ENCODE measurements around the gene TRAF1. TPM values are rescaled to one million over a fixed set of nuclear protein-coding genes. Genes with fewer than 3 reads are reported as not detected.

TRAF1 gene
- total RNA-seq, 1 experiment from 2014 or later: 18.8 TPM

DNA sequence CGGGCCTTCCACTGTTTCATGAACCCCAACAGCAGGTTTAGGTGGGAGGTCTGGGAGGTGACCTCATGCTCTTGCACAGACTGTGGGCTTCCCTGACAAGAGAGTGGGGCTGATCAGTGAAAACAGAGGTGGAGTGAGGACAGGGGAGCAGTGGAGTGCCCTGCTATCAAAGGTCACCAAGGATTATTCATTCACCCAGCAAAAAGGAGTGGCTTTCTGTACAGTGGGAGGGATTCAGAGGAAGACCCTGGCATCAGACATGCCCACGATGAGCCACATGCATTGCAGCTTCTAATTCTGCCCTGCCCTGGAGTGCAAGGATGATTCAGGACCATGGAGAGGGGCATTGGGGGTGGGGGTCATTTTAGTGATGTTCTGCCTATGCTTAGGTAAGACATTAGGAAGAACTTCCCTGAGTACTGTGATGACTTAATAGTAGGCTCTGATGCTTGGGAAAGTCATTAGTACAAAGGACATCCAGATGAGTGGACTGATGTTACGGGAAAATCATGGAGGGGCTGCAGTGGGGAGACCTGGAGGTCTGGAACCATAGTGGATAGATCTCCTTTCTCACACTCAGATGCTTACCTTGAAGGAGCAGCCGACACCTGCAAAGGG is 12.8 kb downstream of the TRAF1 start:
- Histone ChIP-seq H3K36me3 (ENCODE audit: insufficient read depth, low read length) (peaks cover 43% of the 10 kb centered on the region), H3K27me3 (ENCODE audit: low read length) (no peaks in the 10 kb centered on the region), H3K9ac (ENCODE audit: low read length) (no peak overlapping the region), H2AFZ (ENCODE audit: low read length) (no peak overlapping the region), H3K4me1 (ENCODE audit: low read length) (peaks cover 11% of the 10 kb centered on the region), H3K9me3 (ENCODE audit: low read length) (no peaks in the 10 kb centered on the region), H3K4me3 (ENCODE audit: low read length) (no peak overlapping the region), H3K79me2 (ENCODE audit: low read length) (no peaks in the 10 kb centered on the region), H3K27ac (ENCODE audit: low read length) (no peak overlapping the region), H3K4me2 (ENCODE audit: low read depth, low read length, poor library complexity, severe bottlenecking) (no peak overlapping the region), H4K20me1 (ENCODE audit: insufficient read depth, low read depth, low read length) (no peaks in the 10 kb centered on the region), H3K9me2 (replicated peaks; ENCODE audit: insufficient read depth, low read length) (no peaks in the 10 kb centered on the region)
- DNase-seq: peak; percentile 68

DNA sequence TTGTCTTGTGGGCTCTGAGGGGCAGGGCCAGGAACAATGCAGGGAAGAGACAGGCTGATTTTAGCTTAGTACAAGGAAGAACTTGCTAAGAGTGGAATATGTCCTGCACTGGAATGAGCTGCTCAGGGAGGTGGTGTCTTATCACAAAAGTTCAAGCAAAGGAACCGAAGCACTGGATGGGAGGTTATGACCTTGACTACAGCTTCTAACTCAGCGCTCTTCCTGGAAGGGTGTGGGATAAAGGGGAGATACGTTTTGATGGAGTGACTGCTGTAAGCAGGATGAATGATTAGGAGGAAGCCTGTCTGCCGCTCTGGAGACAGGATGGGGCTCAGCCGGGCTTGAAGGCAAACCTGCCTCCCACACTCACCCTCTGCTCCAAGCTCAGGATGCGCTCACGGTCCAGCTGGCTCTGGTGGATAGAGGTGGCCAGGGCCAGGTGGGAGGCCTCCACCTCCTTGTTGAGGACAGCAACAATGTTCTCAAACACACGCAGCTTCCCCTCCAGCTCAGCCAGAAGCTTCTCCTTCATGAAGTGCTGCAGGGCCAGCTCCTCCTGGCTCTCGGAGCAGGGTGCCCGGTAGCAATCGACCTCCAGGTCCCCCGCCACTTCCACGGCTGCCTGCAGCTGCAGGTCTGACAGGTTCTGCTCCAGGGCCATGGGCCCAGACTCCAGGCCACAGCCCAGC is 13.5 kb downstream of the TRAF1 start:
- Histone ChIP-seq H3K9ac (ENCODE audit: low read length) (no peak overlapping the region), H3K4me2 (ENCODE audit: low read depth, low read length, poor library complexity, severe bottlenecking) (no peak overlapping the region), H4K20me1 (ENCODE audit: insufficient read depth, low read depth, low read length) (no peaks in the 10 kb centered on the region), H3K27me3 (ENCODE audit: low read length) (no peaks in the 10 kb centered on the region), H3K79me2 (ENCODE audit: low read length) (no peaks in the 10 kb centered on the region), H3K4me1 (ENCODE audit: low read length) (peaks cover 11% of the 10 kb centered on the region), H3K9me3 (ENCODE audit: low read length) (no peaks in the 10 kb centered on the region), H3K27ac (ENCODE audit: low read length) (no peak overlapping the region), H2AFZ (ENCODE audit: low read length) (no peak overlapping the region), H3K9me2 (replicated peaks; ENCODE audit: insufficient read depth, low read length) (no peaks in the 10 kb centered on the region), H3K4me3 (ENCODE audit: low read length) (no peak overlapping the region), H3K36me3 (ENCODE audit: insufficient read depth, low read length) (peaks cover 43% of the 10 kb centered on the region)
- no peak for DNase-seq

DNA sequence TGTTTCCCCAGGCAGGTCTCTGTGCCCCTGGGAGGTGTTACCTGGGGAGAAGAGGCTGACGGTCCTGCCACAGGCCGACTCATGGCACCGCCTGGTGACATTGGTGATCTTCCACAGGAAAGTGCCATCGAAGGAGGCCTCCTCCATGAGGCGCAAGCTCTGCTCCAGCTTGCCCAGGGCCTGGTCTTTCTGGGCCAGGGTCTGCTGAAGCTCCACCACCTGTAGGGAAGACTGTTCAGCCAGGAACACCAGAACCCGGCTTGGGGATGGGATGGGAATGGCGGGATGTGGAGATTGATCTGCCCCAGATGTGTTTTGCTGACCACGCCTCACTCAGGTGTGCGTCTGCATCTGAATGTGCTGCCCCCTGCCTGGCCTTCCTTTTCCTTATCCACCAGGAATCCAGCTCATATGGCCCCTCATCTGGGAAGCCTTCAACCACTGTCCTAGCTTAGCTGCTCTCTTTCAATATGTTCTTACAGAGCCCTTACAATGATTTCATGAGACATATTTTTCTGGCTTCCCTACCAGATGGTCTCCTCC is 15.2 kb downstream of the TRAF1 start:
- H2AFZ ChIP-seq (ENCODE audit: low read length): no peak overlapping the region
- DNase-seq: no peak
- no peaks in the 10 kb centered on the region for H3K27me3 ChIP-seq (ENCODE audit: low read length)
- no peak overlapping the region for H3K27ac ChIP-seq (ENCODE audit: low read length)
- no peaks in the 10 kb centered on the region for H3K9me2 ChIP-seq (replicated peaks; ENCODE audit: insufficient read depth, low read length)
- H3K9ac ChIP-seq (ENCODE audit: low read length): no peak overlapping the region
- H3K4me2 ChIP-seq (ENCODE audit: low read depth, low read length, poor library complexity, severe bottlenecking): no peak overlapping the region
- H3K9me3 ChIP-seq (ENCODE audit: low read length): no peaks in the 10 kb centered on the region
- H3K36me3 ChIP-seq (ENCODE audit: insufficient read depth, low read length): peaks cover 34% of the 10 kb centered on the region
- H3K4me1 ChIP-seq (ENCODE audit: low read length): peaks cover 5% of the 10 kb centered on the region
- H3K4me3 ChIP-seq (ENCODE audit: low read length): no peak overlapping the region
- H4K20me1 ChIP-seq (ENCODE audit: insufficient read depth, low read depth, low read length): no peaks in the 10 kb centered on the region
- no peaks in the 10 kb centered on the region for H3K79me2 ChIP-seq (ENCODE audit: low read length)

DNA sequence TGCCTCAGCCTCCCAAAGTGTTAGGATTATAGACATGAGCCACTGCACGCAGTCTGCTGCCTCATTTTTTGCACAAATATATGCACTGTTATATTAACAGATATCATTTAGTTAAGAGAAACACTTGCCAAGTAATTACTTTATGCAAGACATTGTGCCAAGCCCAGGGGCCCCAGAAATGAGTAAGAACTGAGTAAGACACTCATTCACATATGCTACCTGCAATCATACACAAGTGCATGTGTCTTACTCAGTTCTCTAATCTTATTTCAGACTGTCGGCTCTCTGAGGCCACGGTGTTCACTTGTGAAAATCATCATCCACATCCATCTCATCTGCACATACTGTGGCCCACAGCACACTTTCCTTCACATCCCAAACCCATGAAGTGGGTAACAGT is 16.0 kb downstream of the TRAF1 start:
- Histone ChIP-seq H3K9me3 (ENCODE audit: low read length) (no peaks in the 10 kb centered on the region), H3K4me2 (ENCODE audit: low read depth, low read length, poor library complexity, severe bottlenecking) (no peak overlapping the region), H3K27me3 (ENCODE audit: low read length) (no peaks in the 10 kb centered on the region), H3K36me3 (ENCODE audit: insufficient read depth, low read length) (peaks cover 34% of the 10 kb centered on the region), H3K79me2 (ENCODE audit: low read length) (no peaks in the 10 kb centered on the region), H4K20me1 (ENCODE audit: insufficient read depth, low read depth, low read length) (no peaks in the 10 kb centered on the region), H3K4me3 (ENCODE audit: low read length) (no peak overlapping the region), H3K9ac (ENCODE audit: low read length) (no peak overlapping the region), H3K27ac (ENCODE audit: low read length) (no peak overlapping the region), H2AFZ (ENCODE audit: low read length) (no peak overlapping the region), H3K9me2 (replicated peaks; ENCODE audit: insufficient read depth, low read length) (no peaks in the 10 kb centered on the region), H3K4me1 (ENCODE audit: low read length) (no peaks in the 10 kb centered on the region)
- no peak for DNase-seq

DNA sequence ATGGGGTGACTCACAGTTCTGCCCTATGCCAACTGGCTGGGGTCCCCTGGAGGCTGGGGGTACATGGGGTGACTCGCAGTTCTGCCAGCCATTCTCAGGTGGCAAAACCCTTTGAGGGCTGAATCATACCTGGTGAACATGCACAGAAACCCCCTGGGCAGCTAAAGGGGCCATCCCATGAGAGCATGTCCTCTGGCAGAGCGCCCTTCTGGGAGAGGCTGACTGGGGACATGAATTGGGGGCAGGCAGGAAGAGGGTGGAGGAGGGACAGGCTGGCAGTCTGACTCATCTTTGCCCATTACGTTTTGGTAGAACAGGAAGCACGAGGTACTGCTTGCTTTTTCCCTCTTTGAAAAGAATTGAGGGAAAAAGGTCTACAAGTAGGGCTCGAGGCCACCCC is 16.7 kb downstream of the TRAF1 start:
- Histone ChIP-seq H3K27ac (ENCODE audit: low read length) (no peak overlapping the region), H3K4me2 (ENCODE audit: low read depth, low read length, poor library complexity, severe bottlenecking) (no peak overlapping the region), H2AFZ (ENCODE audit: low read length) (no peak overlapping the region), H3K4me3 (ENCODE audit: low read length) (no peak overlapping the region), H3K9me2 (replicated peaks; ENCODE audit: insufficient read depth, low read length) (no peaks in the 10 kb centered on the region), H3K36me3 (ENCODE audit: insufficient read depth, low read length) (peaks cover 34% of the 10 kb centered on the region), H3K79me2 (ENCODE audit: low read length) (no peaks in the 10 kb centered on the region), H3K4me1 (ENCODE audit: low read length) (no peaks in the 10 kb centered on the region), H3K27me3 (ENCODE audit: low read length) (no peaks in the 10 kb centered on the region), H3K9me3 (ENCODE audit: low read length) (no peaks in the 10 kb centered on the region), H3K9ac (ENCODE audit: low read length) (no peak overlapping the region), H4K20me1 (ENCODE audit: insufficient read depth, low read depth, low read length) (no peaks in the 10 kb centered on the region)
- DNase-seq: no peak

DNA sequence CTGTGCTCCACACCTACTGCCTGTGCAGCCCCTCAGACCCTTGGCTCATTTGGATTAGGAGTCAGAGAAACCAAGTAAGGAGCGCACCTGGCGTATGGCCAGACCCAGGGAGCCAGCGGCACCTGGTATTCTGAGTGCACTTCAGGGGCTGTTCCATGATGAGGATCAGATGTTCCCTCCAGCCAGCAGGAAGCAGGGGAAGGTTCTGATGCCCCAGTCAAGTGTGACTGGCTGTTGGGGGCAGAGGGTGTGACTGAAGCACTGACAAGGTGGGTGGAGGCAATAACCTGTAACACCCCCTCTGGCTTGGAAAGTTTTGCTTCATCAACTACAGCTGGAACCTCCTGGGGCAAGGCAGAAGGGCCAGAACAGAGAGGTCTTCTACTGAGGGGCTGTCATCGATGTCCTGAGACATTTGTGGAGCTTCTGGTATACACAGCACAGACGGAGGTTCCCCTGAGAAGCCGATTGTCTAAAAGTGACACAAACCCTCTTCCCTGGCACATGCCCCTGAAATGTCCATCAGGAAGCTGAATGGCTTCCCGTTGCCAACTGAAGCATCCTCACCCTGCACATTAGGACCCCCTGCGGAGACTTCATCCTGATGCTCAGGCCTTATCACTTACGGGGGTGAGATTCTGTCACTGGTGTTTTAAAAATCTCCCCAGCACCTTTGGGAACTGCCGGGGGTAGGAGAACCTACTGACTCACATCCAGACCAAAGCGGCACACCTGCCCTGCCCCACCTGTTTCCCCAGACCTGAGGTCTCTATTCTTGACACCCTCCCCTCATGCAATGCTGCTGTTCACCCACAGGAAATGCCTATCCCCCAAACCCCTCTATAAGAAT is 21.1 kb downstream of the TRAF1 start:
- no peak for DNase-seq
- Histone ChIP-seq H3K36me3 (ENCODE audit: insufficient read depth, low read length) (peaks cover 28% of the 10 kb centered on the region), H3K27ac (ENCODE audit: low read length) (no peak overlapping the region), H3K4me3 (ENCODE audit: low read length) (no peak overlapping the region), H3K4me2 (ENCODE audit: low read depth, low read length, poor library complexity, severe bottlenecking) (no peak overlapping the region), H4K20me1 (ENCODE audit: insufficient read depth, low read depth, low read length) (no peaks in the 10 kb centered on the region), H2AFZ (ENCODE audit: low read length) (no peak overlapping the region), H3K9ac (ENCODE audit: low read length) (no peak overlapping the region), H3K9me3 (ENCODE audit: low read length) (no peaks in the 10 kb centered on the region), H3K79me2 (ENCODE audit: low read length) (no peaks in the 10 kb centered on the region), H3K4me1 (ENCODE audit: low read length) (peaks cover 6% of the 10 kb centered on the region; the same call in 1 of the 2 replicates), H3K27me3 (ENCODE audit: low read length) (no peaks in the 10 kb centered on the region), H3K9me2 (replicated peaks; ENCODE audit: insufficient read depth, low read length) (no peaks in the 10 kb centered on the region)

DNA sequence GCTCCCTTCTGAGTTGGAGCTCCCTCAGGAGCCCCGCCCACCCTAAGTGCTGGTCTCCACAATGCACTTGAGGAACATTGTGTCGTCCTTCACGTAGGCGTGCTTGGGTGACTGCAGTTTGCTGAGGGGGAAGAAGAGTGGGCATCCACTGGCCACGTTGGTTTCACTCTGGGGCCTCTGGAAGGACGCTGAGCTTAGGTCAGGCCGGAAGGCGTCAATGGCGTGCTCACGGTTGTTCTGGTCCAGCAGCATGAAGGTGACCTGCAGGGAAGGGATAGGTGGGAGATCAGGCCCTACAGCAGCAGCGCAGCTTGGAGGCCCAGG is 21.7 kb downstream of the TRAF1 start:
- peaks cover 25% of the 10 kb centered on the region for H3K36me3 ChIP-seq (ENCODE audit: insufficient read depth, low read length)
- peaks cover 6% of the 10 kb centered on the region; the same call in 1 of the 2 replicates for H3K4me1 ChIP-seq (ENCODE audit: low read length)
- H2AFZ ChIP-seq (ENCODE audit: low read length): no peak overlapping the region

More for the DNA sequence above, 21.7 kb downstream of the TRAF1 start:
- Histone ChIP-seq H3K9ac (ENCODE audit: low read length) (no peak overlapping the region), H3K27me3 (ENCODE audit: low read length) (no peaks in the 10 kb centered on the region), H3K9me3 (ENCODE audit: low read length) (no peaks in the 10 kb centered on the region), H3K79me2 (ENCODE audit: low read length) (no peaks in the 10 kb centered on the region), H3K4me2 (ENCODE audit: low read depth, low read length, poor library complexity, severe bottlenecking) (no peak overlapping the region), H3K4me3 (ENCODE audit: low read length) (no peak overlapping the region), H3K27ac (ENCODE audit: low read length) (no peak overlapping the region), H4K20me1 (ENCODE audit: insufficient read depth, low read depth, low read length) (no peaks in the 10 kb centered on the region), H3K9me2 (replicated peaks; ENCODE audit: insufficient read depth, low read length) (no peaks in the 10 kb centered on the region)
- no peak for DNase-seq

Data from Karpas-422 (cell line).